ENCODE data around the gene LTB.

DNA sequence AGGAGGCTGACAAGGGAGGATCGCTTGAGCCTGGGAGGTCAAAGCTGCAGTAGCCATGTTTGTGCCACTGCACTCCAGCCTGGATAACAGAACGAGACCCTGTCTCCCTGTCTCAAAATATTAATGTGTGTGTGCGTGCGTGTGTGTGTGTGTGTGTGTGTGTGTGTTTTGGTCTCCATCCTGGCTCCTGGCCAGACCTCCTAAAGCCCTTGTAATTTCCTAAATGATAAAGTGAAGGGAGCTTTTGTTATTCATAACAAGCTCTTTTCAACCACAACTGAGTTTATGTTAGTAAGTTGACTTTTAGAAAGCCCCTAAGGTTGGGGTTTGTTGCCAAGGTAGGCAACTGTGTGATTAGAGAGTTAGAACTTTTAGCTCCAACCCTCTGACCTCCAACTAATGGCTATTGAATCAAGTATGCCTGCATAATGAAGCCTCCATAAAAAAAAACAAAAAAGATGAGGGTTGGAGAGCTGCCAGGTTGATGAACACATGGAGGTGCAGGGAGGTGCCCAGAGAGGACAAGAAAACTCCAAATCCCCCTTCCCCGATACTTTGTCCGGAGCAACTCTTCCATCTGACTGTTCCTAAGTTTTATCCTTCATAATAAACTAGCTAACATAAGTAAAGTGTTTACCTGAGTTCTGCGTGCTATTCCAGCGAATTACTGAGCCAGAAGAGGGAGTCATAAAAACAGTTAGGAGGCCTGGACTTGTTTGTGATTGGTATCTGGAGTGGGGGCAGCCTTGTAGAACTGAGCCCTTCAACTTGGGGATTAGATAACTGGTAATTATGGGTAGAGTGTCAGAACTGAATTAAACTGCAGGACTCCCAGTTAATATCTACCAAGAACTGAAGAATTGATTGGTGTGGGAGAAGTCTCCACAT is 27.5 kb upstream of the LTB start:
- TF ChIP-seq MYC (IDR thresholded peaks at IDR 0.05; ENCODE audit: low read depth, low read length) (no peak), POLR2AphosphoS5 (IDR thresholded peaks at IDR 0.05; ENCODE audit: insufficient read depth, low read depth, low read length) (no peak), POLR2A (IDR thresholded peaks at IDR 0.05; ENCODE audit: low read depth, low read length) (no peak), EZH2 (IDR thresholded peaks at IDR 0.05; ENCODE audit: borderline replicate concordance, low read depth, low read length, severe bottlenecking) (no peak), FOS (IDR thresholded peaks at IDR 0.05; ENCODE audit: borderline replicate concordance, insufficient read depth, low read length) (no peak), JUN (IDR thresholded peaks at IDR 0.05; ENCODE audit: borderline replicate concordance, insufficient read depth, insufficient read length, low read depth) (no peak), GATA2 (IDR thresholded peaks at IDR 0.05; ENCODE audit: insufficient read depth, insufficient read length, low read depth, low read length) (no peak)
- TF ChIP-seq, protein P1, sequence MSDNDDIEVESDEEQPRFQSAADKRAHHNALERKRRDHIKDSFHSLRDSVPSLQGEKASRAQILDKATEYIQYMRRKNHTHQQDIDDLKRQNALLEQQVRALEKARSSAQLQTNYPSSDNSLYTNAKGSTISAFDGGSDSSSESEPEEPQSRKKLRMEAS (IDR thresholded peaks at IDR 0.05; ENCODE audit: insufficient read depth, insufficient read length), result no peak
- TF ChIP-seq, protein P2, sequence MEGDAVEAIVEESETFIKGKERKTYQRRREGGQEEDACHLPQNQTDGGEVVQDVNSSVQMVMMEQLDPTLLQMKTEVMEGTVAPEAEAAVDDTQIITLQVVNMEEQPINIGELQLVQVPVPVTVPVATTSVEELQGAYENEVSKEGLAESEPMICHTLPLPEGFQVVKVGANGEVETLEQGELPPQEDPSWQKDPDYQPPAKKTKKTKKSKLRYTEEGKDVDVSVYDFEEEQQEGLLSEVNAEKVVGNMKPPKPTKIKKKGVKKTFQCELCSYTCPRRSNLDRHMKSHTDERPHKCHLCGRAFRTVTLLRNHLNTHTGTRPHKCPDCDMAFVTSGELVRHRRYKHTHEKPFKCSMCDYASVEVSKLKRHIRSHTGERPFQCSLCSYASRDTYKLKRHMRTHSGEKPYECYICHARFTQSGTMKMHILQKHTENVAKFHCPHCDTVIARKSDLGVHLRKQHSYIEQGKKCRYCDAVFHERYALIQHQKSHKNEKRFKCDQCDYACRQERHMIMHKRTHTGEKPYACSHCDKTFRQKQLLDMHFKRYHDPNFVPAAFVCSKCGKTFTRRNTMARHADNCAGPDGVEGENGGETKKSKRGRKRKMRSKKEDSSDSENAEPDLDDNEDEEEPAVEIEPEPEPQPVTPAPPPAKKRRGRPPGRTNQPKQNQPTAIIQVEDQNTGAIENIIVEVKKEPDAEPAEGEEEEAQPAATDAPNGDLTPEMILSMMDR (IDR thresholded peaks at IDR 0.05; ENCODE audit: extremely low read depth in 1 of 2, insufficient read depth in 1 of 2, low read depth in 1 of 2, low read length in 2 of 2), result no peak
